HG02884 (cell line): ENCODE measurements around the gene ARHGEF9.
"Not testable (repeated sequence)": the region's sequence is repeated elsewhere in the genome, so short reads cannot be mapped to it uniquely, and the experiment has no call there.

ENCODE experiments used
- ATAC-seq: cut with Tn5 transposase; IDR thresholded peaks from one replicate; pipeline ENCODE4 v1.9.1; 2021; ENCODE audit warnings: mild to moderate bottlenecking, moderate library complexity; ENCODE audit not compliant: unreplicated experiment

ARHGEF9 gene

GRCh38 chrX:63784902-63785707 is at the start of gene ARHGEF9:
Gene ARHGEF9 (minus strand): TSS chrX:63785214. CDS start chrX:63785145, 69 bp downstream.
- no peak for ATAC-seq

GRCh38 chrX:63825446-63825845 is 40.4 kb upstream of the ARHGEF9 start:
- ATAC-seq = not testable (repeated sequence)

GRCh38 chrX:63818156-63818555 is 33.1 kb upstream of the ARHGEF9 start:
- no peak for ATAC-seq

- no peak for ATAC-seq
Measured at GRCh38 chrX:63817696-63818095, 32.7 kb upstream of the ARHGEF9 start.

GRCh38 chrX:63812823-63813222 is 27.8 kb upstream of the ARHGEF9 start:
- ATAC-seq = no peak

- no peak for ATAC-seq
Measured at GRCh38 chrX:63810746-63811145, 25.7 kb upstream of the ARHGEF9 start.

- no peak for ATAC-seq
Measured at GRCh38 chrX:63809173-63809572, 24.2 kb upstream of the ARHGEF9 start.

GRCh38 chrX:63795406-63795805 is 10.4 kb upstream of the ARHGEF9 start:
- not testable (repeated sequence) for ATAC-seq

- ATAC-seq = no peak
Measured at GRCh38 chrX:63785708-63786040, 660 bp upstream of the ARHGEF9 start.

- ATAC-seq = no peak
Measured at GRCh38 chrX:63784346-63784901, 590 bp downstream of the ARHGEF9 start.

GRCh38 chrX:63782515-63782914 is 2.5 kb downstream of the ARHGEF9 start:
- no peak for ATAC-seq

GRCh38 chrX:63768760-63769159 is 16.3 kb downstream of the ARHGEF9 start:
- ATAC-seq = no peak

GRCh38 chrX:63765712-63766111 is 19.3 kb downstream of the ARHGEF9 start:
- ATAC-seq = no peak

GRCh38 chrX:63764946-63765345 is 20.1 kb downstream of the ARHGEF9 start:
- no peak for ATAC-seq

- ATAC-seq = peak; percentile 73
Measured at GRCh38 chrX:63761639-63762038, 23.4 kb downstream of the ARHGEF9 start.

- no peak for ATAC-seq
Measured at GRCh38 chrX:63758011-63758410, 27.0 kb downstream of the ARHGEF9 start.

- ATAC-seq = peak; percentile 31
Measured at GRCh38 chrX:63755892-63756291, 29.1 kb downstream of the ARHGEF9 start.

- ATAC-seq = peak; percentile 90
Measured at GRCh38 chrX:63754860-63755579, 30.0 kb downstream of the ARHGEF9 start.

- ATAC-seq = peak; percentile 24
Measured at GRCh38 chrX:63754136-63754859, 30.7 kb downstream of the ARHGEF9 start.

GRCh38 chrX:63751481-63751880 is 33.5 kb downstream of the ARHGEF9 start:
- no peak for ATAC-seq

- no peak for ATAC-seq
Measured at GRCh38 chrX:63750811-63751210, 34.2 kb downstream of the ARHGEF9 start.
